Neutrophil (primary cell): ENCODE data around the gene ARFRP1.

Experiments
- H3K27ac ChIP-seq: fragments of 200-600 bp; sonication (generic); 2 replicates; pipeline ENCODE4 v1.5.1; 2016; ENCODE audit warnings: mild to moderate bottlenecking, moderate library complexity
- H3K27me3 ChIP-seq: fragments of 200-600 bp; sonication (generic); 2 replicates; pipeline ENCODE4 v1.6.0; 2016; ENCODE audit warnings: mild to moderate bottlenecking
- H3K36me3 ChIP-seq: fragments of 200-600 bp; sonication (generic); 2 replicates; pipeline ENCODE4 v1.5.1; 2017
- H3K4me1 ChIP-seq, 2 experiments: fragments of 200-600 bp in 1 of 2; sonication (generic) in 1 of 2; 1 replicate in 1 of 2; 2 replicates in 1 of 2; pipeline versions ENCODE4 v1.5.1 to v1.6.1; 2013 to 2016; ENCODE audit warnings: low read depth in 1 of 2, low read length in 1 of 2, mild to moderate bottlenecking in 1 of 2, moderate library complexity in 1 of 2; ENCODE audit not compliant: control insufficient read depth in 1 of 2, insufficient read depth in 1 of 2
- H3K4me3 ChIP-seq, 2 experiments: fragments of 200-600 bp in 1 of 2; sonication (generic) in 1 of 2; 1 replicate in 1 of 2; 2 replicates in 1 of 2; pipeline ENCODE4 v1.5.1; 2013 to 2016; ENCODE audit warnings: low read depth in 1 of 2, low read length in 1 of 2, mild to moderate bottlenecking in 1 of 2, moderate library complexity in 1 of 2
- H3K9me3 ChIP-seq: fragments of 200-600 bp; sonication (generic); 2 replicates; pipeline ENCODE4 v1.5.1; 2016
- TF ChIP-seq, protein P1 (sequence below): fragments of 200-600 bp; sonication (generic); IDR thresholded peaks from 2 replicates; pipeline ENCODE4 v1.5.1; 2016; ENCODE audit warnings: antibody characterized with exemption

The ARFRP1 gene

DNA sequence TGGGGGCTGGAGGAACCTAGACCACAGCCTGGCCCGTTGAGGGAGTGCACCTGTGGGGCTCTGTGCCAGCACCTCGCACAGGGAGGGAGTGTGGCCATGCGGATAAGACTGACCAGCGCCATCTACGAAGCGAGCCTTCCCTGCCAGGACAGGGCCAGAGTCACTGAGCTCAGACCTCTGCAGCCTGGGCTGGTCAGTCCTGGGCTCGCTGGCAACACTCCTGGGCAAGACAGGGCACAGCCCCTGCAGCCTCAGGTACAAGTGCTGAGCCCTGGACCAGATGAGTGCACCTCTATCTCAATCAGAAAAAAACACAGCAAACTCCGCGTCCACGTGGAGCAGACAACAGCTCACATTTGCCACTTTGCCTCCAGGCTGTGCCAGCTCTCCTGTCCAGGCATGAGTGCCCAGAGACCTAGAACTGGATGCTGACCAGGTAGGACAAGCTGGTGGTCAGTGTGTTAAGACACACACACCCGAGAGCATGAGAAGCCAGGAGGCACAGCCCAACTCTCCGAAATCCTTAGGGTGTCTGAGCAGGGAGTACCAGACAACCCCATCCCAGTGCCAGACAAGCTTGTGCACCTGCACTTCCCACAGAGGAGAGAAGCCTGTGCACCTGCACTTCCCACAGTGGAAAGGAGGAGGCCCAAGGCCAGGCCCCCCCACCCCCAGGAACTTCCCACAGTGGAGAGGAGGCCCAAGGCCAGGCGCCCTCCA, 4.9 kb downstream of the ARFRP1 start:
- H3K4me1 ChIP-seq: peaks cover 13 to 16% of the 10 kb centered on the region in 2 experiments
- no peak overlapping the region for H3K4me3 ChIP-seq
- H3K36me3 ChIP-seq: peaks cover 66% of the 10 kb centered on the region
- H3K9me3 ChIP-seq: no peaks in the 10 kb centered on the region
- no peaks in the 10 kb centered on the region for H3K27me3 ChIP-seq
- H3K27ac ChIP-seq: no peak overlapping the region
- TF ChIP-seq, protein P1, sequence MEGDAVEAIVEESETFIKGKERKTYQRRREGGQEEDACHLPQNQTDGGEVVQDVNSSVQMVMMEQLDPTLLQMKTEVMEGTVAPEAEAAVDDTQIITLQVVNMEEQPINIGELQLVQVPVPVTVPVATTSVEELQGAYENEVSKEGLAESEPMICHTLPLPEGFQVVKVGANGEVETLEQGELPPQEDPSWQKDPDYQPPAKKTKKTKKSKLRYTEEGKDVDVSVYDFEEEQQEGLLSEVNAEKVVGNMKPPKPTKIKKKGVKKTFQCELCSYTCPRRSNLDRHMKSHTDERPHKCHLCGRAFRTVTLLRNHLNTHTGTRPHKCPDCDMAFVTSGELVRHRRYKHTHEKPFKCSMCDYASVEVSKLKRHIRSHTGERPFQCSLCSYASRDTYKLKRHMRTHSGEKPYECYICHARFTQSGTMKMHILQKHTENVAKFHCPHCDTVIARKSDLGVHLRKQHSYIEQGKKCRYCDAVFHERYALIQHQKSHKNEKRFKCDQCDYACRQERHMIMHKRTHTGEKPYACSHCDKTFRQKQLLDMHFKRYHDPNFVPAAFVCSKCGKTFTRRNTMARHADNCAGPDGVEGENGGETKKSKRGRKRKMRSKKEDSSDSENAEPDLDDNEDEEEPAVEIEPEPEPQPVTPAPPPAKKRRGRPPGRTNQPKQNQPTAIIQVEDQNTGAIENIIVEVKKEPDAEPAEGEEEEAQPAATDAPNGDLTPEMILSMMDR: no peak

DNA sequence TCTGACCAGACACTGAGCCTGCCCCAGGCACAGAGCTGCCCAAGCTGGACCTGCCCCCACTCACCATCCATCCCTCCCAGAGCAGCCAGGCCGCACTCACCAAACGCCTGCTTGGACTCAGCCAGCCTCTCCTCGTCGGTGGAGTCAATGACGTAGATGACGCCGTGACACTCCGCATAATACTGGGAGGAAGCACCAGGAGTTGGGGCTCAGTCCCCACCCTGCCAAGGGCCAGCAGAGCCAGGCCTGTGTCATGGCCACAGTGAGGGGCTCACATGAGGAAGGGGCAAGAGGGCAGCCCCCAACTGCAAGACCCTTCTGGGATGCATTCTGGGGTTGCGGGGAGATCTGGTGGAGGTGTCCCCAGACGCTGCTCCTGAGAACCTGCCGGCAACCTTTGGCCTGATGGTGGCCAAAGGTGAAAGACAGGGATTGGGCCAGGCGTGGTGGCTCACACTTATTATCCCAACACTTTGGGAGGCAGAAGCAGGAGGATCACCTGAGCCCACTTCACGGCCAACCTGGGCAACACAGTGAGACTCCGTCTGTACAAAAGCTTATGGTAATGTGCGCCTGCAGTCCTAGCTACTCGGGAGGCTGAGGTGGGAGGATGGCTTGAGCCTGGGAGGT, 5.6 kb downstream of the ARFRP1 start:
- Histone ChIP-seq H3K27me3 (peaks cover 7% of the 10 kb centered on the region), H3K4me3 (no peak overlapping the region), H3K9me3 (no peaks in the 10 kb centered on the region), H3K36me3 (peaks cover 69% of the 10 kb centered on the region), H3K4me1 (peaks cover 9% of the 10 kb centered on the region in 2 experiments), H3K27ac (no peak overlapping the region)
- TF ChIP-seq, protein P1: no peak

DNA sequence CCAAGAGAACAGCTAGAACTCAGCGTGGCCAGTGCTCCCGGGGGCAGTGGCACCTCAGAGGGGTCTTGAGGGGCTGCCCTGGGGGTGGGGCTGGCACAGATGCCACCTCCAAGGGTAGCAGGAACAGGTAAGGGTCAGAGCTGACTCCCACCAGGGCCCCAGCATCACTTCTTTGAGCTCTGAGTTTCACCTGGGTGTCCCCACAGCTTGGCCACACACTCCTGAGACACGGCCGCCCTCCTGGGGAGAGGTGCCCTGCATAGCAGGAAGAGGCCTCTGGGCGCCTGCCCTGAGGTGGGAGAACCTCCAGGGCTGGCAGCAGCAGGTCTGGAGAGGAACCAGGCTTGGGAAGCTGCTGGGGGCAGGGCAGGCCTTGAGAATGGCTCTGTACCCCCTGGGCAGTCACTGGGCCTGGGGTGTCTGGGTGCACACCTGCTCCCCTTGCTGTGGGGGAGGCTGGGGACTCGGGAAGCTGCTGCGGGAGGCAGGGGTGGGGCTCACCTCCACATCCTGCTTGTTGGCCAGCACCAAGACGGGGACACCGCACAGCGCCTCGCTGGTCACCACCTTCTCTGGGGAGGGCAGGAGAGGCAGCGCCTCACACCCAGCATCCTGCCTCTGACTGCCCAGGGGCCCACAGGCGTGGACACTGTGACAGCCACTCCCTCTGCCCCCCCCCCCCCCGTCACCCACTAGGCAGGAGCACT, 6.3 kb downstream of the ARFRP1 start:
- Histone ChIP-seq H3K4me3 (no peak overlapping the region), H3K9me3 (no peaks in the 10 kb centered on the region), H3K27me3 (peaks cover 13% of the 10 kb centered on the region), H3K4me1 (peaks cover 3 to 6% of the 10 kb centered on the region in 2 experiments), H3K36me3 (peaks cover 69% of the 10 kb centered on the region), H3K27ac (no peak overlapping the region)
- TF ChIP-seq, protein P1: no peak

DNA sequence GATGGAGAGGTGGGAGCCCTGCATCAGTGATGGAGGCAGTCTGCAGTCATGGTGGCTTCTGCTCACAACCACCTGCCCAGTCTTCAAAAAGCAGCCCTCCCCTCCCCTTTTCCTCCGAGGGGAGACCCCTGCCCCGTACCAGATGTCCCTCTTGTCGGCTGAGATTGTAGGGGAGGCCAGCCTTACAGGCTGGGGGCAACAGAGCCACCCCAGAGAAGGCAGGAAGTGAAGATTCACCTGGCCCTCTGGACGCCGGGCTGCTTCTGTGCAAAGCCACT, 6.8 kb downstream of the ARFRP1 start:
- Histone ChIP-seq H3K27me3 (peaks cover 18% of the 10 kb centered on the region), H3K9me3 (no peaks in the 10 kb centered on the region), H3K4me3 (no peak overlapping the region), H3K36me3 (peaks cover 65% of the 10 kb centered on the region), H3K4me1 (peaks cover 0 to 4% of the 10 kb centered on the region in 2 experiments), H3K27ac (no peak overlapping the region)
- TF ChIP-seq, protein P1: no peak

DNA sequence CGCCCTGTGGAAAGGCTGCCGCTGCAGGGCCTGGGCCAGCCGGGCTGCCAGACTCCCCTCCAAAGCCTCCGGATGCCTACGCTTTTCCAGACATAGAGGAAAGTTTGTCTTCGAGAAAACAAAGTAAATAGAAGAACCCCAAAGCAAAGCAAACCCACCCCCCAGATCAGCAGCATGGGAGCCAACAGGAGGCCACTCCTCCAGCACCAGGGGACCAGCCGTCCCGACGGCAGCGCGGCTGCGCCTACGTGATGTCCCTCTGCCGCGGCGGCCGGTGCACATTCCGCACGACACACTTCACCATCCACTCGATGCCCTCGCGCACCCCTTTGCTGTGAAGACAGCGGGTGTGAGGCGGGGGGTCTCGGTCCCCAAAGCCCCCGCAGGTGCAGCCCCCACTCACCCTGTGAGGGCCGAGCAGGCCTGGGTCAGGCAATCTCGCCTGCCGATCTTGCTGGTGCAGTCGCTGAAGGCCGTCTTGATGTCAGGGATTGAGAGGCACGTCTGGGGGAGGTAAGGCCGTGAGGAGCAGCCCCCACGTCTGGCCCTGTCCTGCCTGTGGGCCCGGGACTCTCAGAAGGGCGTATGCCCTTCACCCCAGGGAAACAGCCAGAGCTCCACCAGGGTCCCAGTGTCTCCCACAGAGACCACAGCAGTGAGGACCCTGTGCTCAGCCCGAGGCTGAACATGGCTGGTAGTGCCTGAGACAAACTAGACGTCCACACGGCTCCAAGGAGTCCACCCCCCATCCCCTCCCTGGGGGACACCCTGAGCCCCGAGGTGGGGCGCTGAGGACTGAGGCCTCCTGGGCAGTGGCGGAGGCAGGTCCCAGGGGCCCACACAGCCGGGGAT, 7.4 kb downstream of the ARFRP1 start:
- H3K4me3 ChIP-seq: no peak overlapping the region
- H3K9me3 ChIP-seq: no peaks in the 10 kb centered on the region
- peaks cover 62% of the 10 kb centered on the region for H3K36me3 ChIP-seq
- H3K27ac ChIP-seq: no peak overlapping the region
- TF ChIP-seq, protein P1: no peak
- peaks cover 21% of the 10 kb centered on the region for H3K27me3 ChIP-seq
- peaks cover 0 to 4% of the 10 kb centered on the region in 2 experiments for H3K4me1 ChIP-seq
